HFF-Myc (cell line): ENCODE measurements around the gene PRKCB.

Experiments
- DNase-seq: peaks from one replicate; pipeline ENCODE4 v3.0.0-alpha.2; 2011; ENCODE audit warnings: low read depth; ENCODE audit errors: extremely low read depth
- H3K4me3 ChIP-seq: replicated peaks from 2 replicates; pipeline ENCODE4 v1.5.1; 2011; ENCODE audit warnings: low read depth, mild to moderate bottlenecking, control low read depth, low read length
- TF ChIP-seq, protein P1 (sequence below): IDR thresholded peaks from 2 replicates; pipeline ENCODE4 v1.5.1; 2012; ENCODE audit warnings: mild to moderate bottlenecking, low read depth, low read length, control low read depth; ENCODE audit errors: missing control alignments

Gene PRKCB

DNA sequence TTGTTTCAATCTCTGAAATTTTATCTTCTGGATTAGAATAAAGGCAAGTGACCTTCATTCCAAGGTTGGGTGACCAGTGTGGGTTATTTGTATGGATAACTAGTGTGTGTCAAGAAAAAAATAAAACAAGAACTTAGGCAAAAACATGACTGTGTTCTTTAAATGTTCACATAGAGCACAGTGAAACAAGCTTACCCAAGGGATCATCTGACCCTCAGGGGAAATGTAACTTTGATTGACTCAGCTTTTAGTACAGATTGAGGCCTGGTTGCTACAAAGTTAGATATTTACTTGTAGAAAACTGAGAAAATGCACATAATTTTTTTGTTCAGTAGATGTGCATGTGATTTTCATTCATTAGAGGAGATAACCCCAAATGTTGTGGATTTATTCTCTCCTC is 427.0 kb downstream of the PRKCB start:
- DNase-seq = no peak

More for the DNA sequence above, 427.0 kb downstream of the PRKCB start:
- TF ChIP-seq, protein P1, sequence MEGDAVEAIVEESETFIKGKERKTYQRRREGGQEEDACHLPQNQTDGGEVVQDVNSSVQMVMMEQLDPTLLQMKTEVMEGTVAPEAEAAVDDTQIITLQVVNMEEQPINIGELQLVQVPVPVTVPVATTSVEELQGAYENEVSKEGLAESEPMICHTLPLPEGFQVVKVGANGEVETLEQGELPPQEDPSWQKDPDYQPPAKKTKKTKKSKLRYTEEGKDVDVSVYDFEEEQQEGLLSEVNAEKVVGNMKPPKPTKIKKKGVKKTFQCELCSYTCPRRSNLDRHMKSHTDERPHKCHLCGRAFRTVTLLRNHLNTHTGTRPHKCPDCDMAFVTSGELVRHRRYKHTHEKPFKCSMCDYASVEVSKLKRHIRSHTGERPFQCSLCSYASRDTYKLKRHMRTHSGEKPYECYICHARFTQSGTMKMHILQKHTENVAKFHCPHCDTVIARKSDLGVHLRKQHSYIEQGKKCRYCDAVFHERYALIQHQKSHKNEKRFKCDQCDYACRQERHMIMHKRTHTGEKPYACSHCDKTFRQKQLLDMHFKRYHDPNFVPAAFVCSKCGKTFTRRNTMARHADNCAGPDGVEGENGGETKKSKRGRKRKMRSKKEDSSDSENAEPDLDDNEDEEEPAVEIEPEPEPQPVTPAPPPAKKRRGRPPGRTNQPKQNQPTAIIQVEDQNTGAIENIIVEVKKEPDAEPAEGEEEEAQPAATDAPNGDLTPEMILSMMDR = no peak
- H3K4me3 ChIP-seq = no peak overlapping the region
